MCF 10A (cell line): ENCODE data around the gene SLC30A1. TPM values are rescaled to one million over a fixed set of nuclear protein-coding genes. Genes with fewer than 3 reads are reported as not detected.

ENCODE experiments used
- BruUV-seq: library from RNA; stranded (reverse); fragments of 400-500 nt; replicated peaks from 2 replicates; lab custom pipeline; 2021; lab: Mats Ljungman, UMichigan
- CTCF ChIA-PET: fragments of 300-600 bp; sonication (Branson Sonifier 250); formaldehyde crosslinking; extraction: SDS; loops from one replicate; lab custom pipeline; 2021; ENCODE audit warnings: antibody characterized with exemption, inconsistent platforms; lab: Yijun Ruan, JAX
- POLR2A ChIA-PET: fragments of 300-600, 350-650 bp; sonication (Branson Sonifier 250); formaldehyde crosslinking; extraction: SDS; loops from one replicate; lab custom pipeline; 2020; ENCODE audit warnings: antibody characterized with exemption, inconsistent platforms; lab: Yijun Ruan, JAX
- DNase-seq: peaks from one replicate; pipeline ENCODE4 v3.0.0-alpha.2; 2018; ENCODE audit not compliant: unreplicated experiment
- H3K27ac Mint-ChIP-seq: one replicate; pipeline ENCODE4 v1.8.0; 2022; ENCODE audit warnings: mild to moderate bottlenecking, low read depth, mixed read lengths; ENCODE audit not compliant: unreplicated experiment
- H3K27me3 Mint-ChIP-seq: one replicate; pipeline ENCODE4 v1.8.0; 2022; ENCODE audit warnings: mixed read lengths; ENCODE audit not compliant: insufficient read depth, unreplicated experiment
- H3K36me3 Mint-ChIP-seq: one replicate; pipeline ENCODE4 v1.8.0; 2022; ENCODE audit warnings: mild to moderate bottlenecking, moderate library complexity, mixed read lengths; ENCODE audit not compliant: insufficient read depth, unreplicated experiment
- H3K4me1 Mint-ChIP-seq: one replicate; pipeline ENCODE4 v1.8.0; 2022; ENCODE audit warnings: mixed read lengths; ENCODE audit not compliant: insufficient read depth, unreplicated experiment
- H3K4me3 Mint-ChIP-seq: one replicate; pipeline ENCODE4 v1.8.0; 2022; ENCODE audit warnings: mild to moderate bottlenecking, moderate library complexity, mixed read lengths; ENCODE audit not compliant: unreplicated experiment
- H3K9me3 Mint-ChIP-seq: one replicate; pipeline ENCODE4 v1.8.0; 2022; ENCODE audit warnings: mixed read lengths; ENCODE audit not compliant: unreplicated experiment
- CTCF ChIP-seq: fragments of 200-600 bp; IDR thresholded peaks from one replicate; pipeline ENCODE4 v1.8.0; 2022; ENCODE audit warnings: antibody characterized with exemption, mild to moderate bottlenecking; ENCODE audit not compliant: unreplicated experiment
- intact Hi-C: fragments of 100-400 bp; cut with micrococcal nuclease; formaldehyde crosslinking; loops from 2 replicates; pipeline ENCODE4 v1.14.1; 2022
- total RNA-seq: library from RNA; stranded (reverse); gene quantifications from 2 replicates; pipeline ENCODE4 v1.2.3, GENCODE V29; 2022

The SLC30A1 gene
- total RNA-seq, 1 experiment from 2014 or later: 94.1 TPM

GRCh38 chr1:211522804-211523203 is 56.2 kb downstream of the SLC30A1 start:
- ChIA-PET POLR2A (interaction anchor here (0.6 to 2.1 kb wide), 3 partner anchors 50 to 764 kb away, joined by 3 to 6 read pairs (median 3); no protein-coding TSS in a partner anchor), CTCF (interaction anchor here (0.6 to 11.5 kb wide), 6 partner anchors 7 to 200 kb away, joined by 3 to 149 read pairs (median 8); no protein-coding TSS in a partner anchor)
- H3K36me3 Mint-ChIP-seq: no peaks in the 10 kb centered on the region
- intact Hi-C loops: no loop called here
- DNase-seq: no peak
- H3K4me1 Mint-ChIP-seq: peaks cover 18% of the 10 kb centered on the region
- H3K27ac Mint-ChIP-seq: no peak overlapping the region
- H3K4me3 Mint-ChIP-seq: no peak overlapping the region
- no TSS peak for BruUV-seq
- TF ChIP-seq CTCF: no peak
- no peaks in the 10 kb centered on the region for H3K27me3 Mint-ChIP-seq
- no peaks in the 10 kb centered on the region for H3K9me3 Mint-ChIP-seq

Other genes with a start within 250 kb of the SLC30A1 start
- not detected in 2 replicates for gene RD3, start 87.0 kb downstream of the SLC30A1 start, total RNA-seq
- 33.4 and 44.5 TPM in 2 replicates for gene NEK2, start 96.5 kb upstream of the SLC30A1 start, total RNA-seq